Naive thymus-derived CD4-positive, alpha-beta T cell (primary cell): ENCODE measurements around the gene MEF2A. TPM values are rescaled to one million over a fixed set of nuclear protein-coding genes. Genes with fewer than 3 reads are reported as not detected.
"Not testable (repeated sequence)": the region's sequence is repeated elsewhere in the genome, so short reads cannot be mapped to it uniquely, and the experiment has no call there.

Experiments used
- ATAC-seq: fragments of 150-1000 bp; cut with Tn5 transposase; 2 replicates; pipeline ENCODE4 v1.10.0; 2021; ENCODE audit warnings: mild to moderate bottlenecking, moderate library complexity
- CTCF ChIA-PET: fragments of 350-600 bp; sonication (Branson Sonifier 250); formaldehyde crosslinking; loops from one replicate; lab custom pipeline; 2021; ENCODE audit warnings: antibody characterized with exemption; lab: Charles Lee
- POLR2A ChIA-PET: fragments of 350-600 bp; sonication (Branson Sonifier 250); formaldehyde crosslinking; loops from one replicate; lab custom pipeline; 2021; ENCODE audit warnings: antibody characterized with exemption, inconsistent platforms; lab: Charles Lee
- DNase-seq, 9 donors: peaks; one replicate each; pipeline versions ENCODE4 v3.0.0 to v3.0.0-alpha.2; 2020 to 2022; ENCODE audit warnings: mixed read lengths in 1 of 9
- H3K27ac ChIP-seq: one replicate; pipeline ENCODE4 v1.7.0; 2013; ENCODE audit warnings: mild to moderate bottlenecking, low read depth, low read length, moderate library complexity
- H3K27me3 ChIP-seq, 2 donors: one replicate each; pipeline ENCODE4 v1.7.0; 2013; ENCODE audit warnings: low read length in 2 of 2, mild to moderate bottlenecking in 2 of 2, moderate library complexity in 2 of 2; ENCODE audit not compliant: control insufficient read depth in 2 of 2, insufficient read depth in 2 of 2
- H3K36me3 ChIP-seq, 3 experiments: 1 replicate in 2 of 3; 2 replicates in 1 of 3; pipeline ENCODE4 v1.7.0; 2013; ENCODE audit warnings: low read length in 3 of 3, mild to moderate bottlenecking in 3 of 3, moderate library complexity in 1 of 3; ENCODE audit not compliant: insufficient read depth in 3 of 3, control insufficient read depth in 2 of 3
- H3K4me1 ChIP-seq, 2 donors: one replicate each; pipeline ENCODE4 v1.7.0; 2013; ENCODE audit warnings: low read length in 2 of 2, mild to moderate bottlenecking in 2 of 2, moderate library complexity in 1 of 2; ENCODE audit not compliant: control insufficient read depth in 2 of 2, insufficient read depth in 2 of 2
- H3K4me3 ChIP-seq: 2 replicates; pipeline ENCODE4 v1.7.0; 2013; ENCODE audit warnings: mild to moderate bottlenecking, low read length
- H3K9me3 ChIP-seq, 3 experiments: 1 replicate in 2 of 3; 2 replicates in 1 of 3; pipeline ENCODE4 v1.7.0; 2013; ENCODE audit warnings: low read length in 3 of 3; ENCODE audit not compliant: control insufficient read depth in 2 of 3
- H3K27ac Mint-ChIP-seq, 9 donors: one replicate each; pipeline ENCODE4 v1.8.0; 2020 to 2022; ENCODE audit warnings: mixed read lengths in 9 of 9, mild to moderate bottlenecking in 8 of 9, moderate library complexity in 5 of 9, inconsistent platforms in 2 of 9
- H3K27me3 Mint-ChIP-seq, 5 donors: one replicate each; pipeline ENCODE4 v1.8.0; 2021 to 2022; ENCODE audit warnings: mixed read lengths in 5 of 5, mild to moderate bottlenecking in 1 of 5
- H3K36me3 Mint-ChIP-seq, 5 donors: one replicate each; pipeline ENCODE4 v1.8.0; 2020 to 2022; ENCODE audit warnings: mixed read lengths in 5 of 5, mild to moderate bottlenecking in 3 of 5, inconsistent platforms in 1 of 5
- H3K4me1 Mint-ChIP-seq, 7 donors: one replicate each; pipeline ENCODE4 v1.8.0; 2020 to 2022; ENCODE audit warnings: mixed read lengths in 7 of 7, mild to moderate bottlenecking in 3 of 7, inconsistent platforms in 1 of 7
- H3K4me3 Mint-ChIP-seq, 10 donors: one replicate each; pipeline ENCODE4 v1.8.0; 2020 to 2022; ENCODE audit warnings: mild to moderate bottlenecking in 10 of 10, mixed read lengths in 10 of 10, moderate library complexity in 6 of 10, inconsistent platforms in 2 of 10
- H3K9me3 Mint-ChIP-seq, 11 donors: one replicate each; pipeline ENCODE4 v1.8.0; 2020 to 2022; ENCODE audit warnings: mixed read lengths in 11 of 11, mild to moderate bottlenecking in 4 of 11, inconsistent platforms in 1 of 11, moderate library complexity in 1 of 11
- intact Hi-C, 2 donors: fragments of 100-400 bp; cut with micrococcal nuclease; formaldehyde crosslinking; loops; one replicate each; pipeline ENCODE4 v1.15.1; 2023
- polyA plus RNA-seq, 2 donors: library from polyadenylated mRNA; unstranded; fragments of 300-500 nt; fragmentation: Illumina TruSeq; gene quantifications; one replicate each; pipeline ENCODE4 v1.2.3, GENCODE V29; 2021
- total RNA-seq, 6 experiments: library from RNA in 5 of 6; stranded (reverse) in 5 of 6; gene quantifications; 1 replicate in 5 of 6; 2 replicates in 1 of 6; pipeline ENCODE4 v1.2.3 and lab custom pipeline; 2021 to 2026

The MEF2A gene
- total and polyA plus RNA-seq, 7 experiments from 2014 or later = 17.2 to 42.8 (median 34.0) TPM

- peak overlapping the region in 1 of 9 donors; percentile 60 for H3K27ac Mint-ChIP-seq
- POLR2A ChIA-PET = no interaction called here
Observed at GRCh38 chr15:99651023-99651807, 85.4 kb downstream of the MEF2A start.

GRCh38 chr15:99656205-99656604 is 90.4 kb downstream of the MEF2A start:
- Histone ChIP-seq H3K27ac (no peak overlapping the region), H3K9me3 (no peaks in the 10 kb centered on the region), H3K4me3 (no peak overlapping the region), H3K27me3 (no peaks in the 10 kb centered on the region), H3K36me3 (no peaks in the 10 kb centered on the region), H3K4me1 (peaks cover 0 to 5% of the 10 kb centered on the region in 2 donors)
- DNase-seq = no peak
- no peaks in the 10 kb centered on the region for H3K27me3 Mint-ChIP-seq
- POLR2A ChIA-PET = no interaction called here
- CTCF ChIA-PET = no interaction called here
- intact Hi-C loops = no loop called here
- peaks cover 9 to 43% (median 27%) of the 10 kb centered on the region in 7 donors for H3K4me1 Mint-ChIP-seq
- H3K4me3 Mint-ChIP-seq = no peak overlapping the region
- ATAC-seq = no peak
- peaks cover 1 to 38% (median 21%) of the 10 kb centered on the region in 5 donors for H3K36me3 Mint-ChIP-seq
- no peak overlapping the region for H3K27ac Mint-ChIP-seq
- H3K9me3 Mint-ChIP-seq = no peaks in the 10 kb centered on the region

More at GRCh38 chr15:99651023-99651807, 85.4 kb downstream of the MEF2A start:
- intact Hi-C loops = no loop called here
- peaks cover 4 to 36% (median 17%) of the 10 kb centered on the region in 5 donors for H3K36me3 Mint-ChIP-seq
- ATAC-seq (no peak), DNase-seq (no peak)
- H3K27me3 Mint-ChIP-seq = no peaks in the 10 kb centered on the region
- H3K36me3 ChIP-seq = peaks cover 0 to 5% (median 0%) of the 10 kb centered on the region in 3 experiments
- H3K27me3 ChIP-seq = no peaks in the 10 kb centered on the region
- H3K4me1 ChIP-seq = no peaks in the 10 kb centered on the region
- H3K9me3 Mint-ChIP-seq = peaks cover 0 to 12% (median 2%) of the 10 kb centered on the region in 11 donors
- CTCF ChIA-PET = no interaction called here
- no peak overlapping the region for H3K4me3 Mint-ChIP-seq
- H3K27ac ChIP-seq = no peak overlapping the region
- peaks cover 0 to 6% (median 3%) of the 10 kb centered on the region in 3 experiments for H3K9me3 ChIP-seq
- peaks cover 0 to 19% (median 6%) of the 10 kb centered on the region in 7 donors for H3K4me1 Mint-ChIP-seq
- no peak overlapping the region for H3K4me3 ChIP-seq

GRCh38 chr15:99657996-99658395 is 92.2 kb downstream of the MEF2A start:
- no peak overlapping the region for H3K4me3 ChIP-seq
- Mint-ChIP-seq H3K4me1 (peaks cover 8 to 48% (median 29%) of the 10 kb centered on the region in 7 donors), H3K9me3 (no peaks in the 10 kb centered on the region), H3K4me3 (peak overlapping the region in 1 of 10 donors; percentile 8), H3K36me3 (peaks cover 0 to 37% (median 19%) of the 10 kb centered on the region in 5 donors), H3K27me3 (no peaks in the 10 kb centered on the region), H3K27ac (peak overlapping the region in 5 of 9 donors; percentile 1 to 39 (median 35))
- intact Hi-C loops = no loop called here
- no peak for ATAC-seq
- DNase-seq = no peak
- no peaks in the 10 kb centered on the region for H3K9me3 ChIP-seq
- H3K36me3 ChIP-seq = no peaks in the 10 kb centered on the region
- H3K27ac ChIP-seq = no peak overlapping the region
- POLR2A ChIA-PET = no interaction called here
- no peaks in the 10 kb centered on the region for H3K27me3 ChIP-seq
- CTCF ChIA-PET = no interaction called here
- peaks cover 0 to 5% of the 10 kb centered on the region in 2 donors for H3K4me1 ChIP-seq

GRCh38 chr15:99662903-99663302 is 97.1 kb downstream of the MEF2A start:
- ChIA-PET CTCF (no interaction called here), POLR2A (interaction anchor here (0.8 kb wide), 1 partner anchor 96 kb away, joined by 3 read pairs; no protein-coding TSS in a partner anchor)
- ATAC-seq (no peak), DNase-seq (no peak)
- no peak overlapping the region for H3K4me3 Mint-ChIP-seq
- H3K36me3 Mint-ChIP-seq = peaks cover 0 to 53% (median 47%) of the 10 kb centered on the region in 5 donors
- no peak overlapping the region for H3K4me3 ChIP-seq
- H3K9me3 Mint-ChIP-seq = peaks cover 0 to 11% (median 0%) of the 10 kb centered on the region in 11 donors
- H3K27ac ChIP-seq = no peak overlapping the region
- no peaks in the 10 kb centered on the region for H3K36me3 ChIP-seq
- no peaks in the 10 kb centered on the region for H3K27me3 Mint-ChIP-seq
- H3K4me1 Mint-ChIP-seq = peaks cover 4 to 19% (median 6%) of the 10 kb centered on the region in 7 donors
- intact Hi-C loops = no loop called here
- no peak overlapping the region for H3K27ac Mint-ChIP-seq
- H3K27me3 ChIP-seq = no peaks in the 10 kb centered on the region
- H3K9me3 ChIP-seq = no peaks in the 10 kb centered on the region
- H3K4me1 ChIP-seq = peaks cover 0 to under 1% of the 10 kb centered on the region in 2 donors

GRCh38 chr15:99666073-99666472 is 100.3 kb downstream of the MEF2A start:
- H3K9me3 Mint-ChIP-seq = peaks cover 0 to 11% (median 0%) of the 10 kb centered on the region in 11 donors
- POLR2A ChIA-PET = interaction anchor here (0.7 to 0.8 kb wide), 2 partner anchors 36 to 107 kb away, joined by 3 read pairs; no protein-coding TSS in a partner anchor
- intact Hi-C loops, H3K4me1 Mint-ChIP-seq, H3K36me3 ChIP-seq, CTCF ChIA-PET, H3K4me1 ChIP-seq, H3K4me3 ChIP-seq, H3K9me3 ChIP-seq, H3K27me3 Mint-ChIP-seq, H3K4me3 Mint-ChIP-seq, ATAC-seq, H3K27me3 ChIP-seq, H3K27ac ChIP-seq, DNase-seq: not testable (repeated sequence)
- H3K27ac Mint-ChIP-seq = peak overlapping the region in 2 of 9 donors; percentile 42 to 76
- H3K36me3 Mint-ChIP-seq = peaks cover 0 to 42% (median 27%) of the 10 kb centered on the region in 5 donors

GRCh38 chr15:99668533-99669182 is 102.9 kb downstream of the MEF2A start:
- H3K4me3 ChIP-seq = no peak overlapping the region
- ATAC-seq = no peak
- H3K36me3 ChIP-seq = no peaks in the 10 kb centered on the region
- H3K4me1 ChIP-seq = no peaks in the 10 kb centered on the region
- ChIA-PET CTCF (no interaction called here), POLR2A (interaction anchor here (0.6 to 1.0 kb wide), 2 partner anchors 21 to 23 kb away, joined by 3 read pairs; no protein-coding TSS in a partner anchor)
- H3K9me3 ChIP-seq = no peaks in the 10 kb centered on the region
- Mint-ChIP-seq H3K36me3 (peaks cover 0 to 47% (median 29%) of the 10 kb centered on the region in 5 donors), H3K4me3 (no peak overlapping the region), H3K4me1 (peaks cover 0 to 6% (median 0%) of the 10 kb centered on the region in 7 donors), H3K9me3 (peaks cover 0 to 11% (median 0%) of the 10 kb centered on the region in 11 donors), H3K27me3 (no peaks in the 10 kb centered on the region), H3K27ac (peak overlapping the region in 6 of 9 donors; percentile 14 to 86 (median 56))
- intact Hi-C loops = no loop called here
- DNase-seq = no peak
- H3K27me3 ChIP-seq = no peaks in the 10 kb centered on the region
- H3K27ac ChIP-seq = no peak overlapping the region
